IMR-90 (cell line): ENCODE data around the gene ECM1. TPM values are rescaled to one million over a fixed set of nuclear protein-coding genes. Genes with fewer than 3 reads are reported as not detected.

Source experiments
- ATAC-seq: fragments of 200-7000 bp; cut with Tn5 transposase; 2 replicates; pipeline ENCODE4 v1.9.1; 2020; ENCODE audit warnings: low read depth, mild to moderate bottlenecking, moderate library complexity
- BruUV-seq: library from RNA; stranded (reverse); fragments of 400-500 nt; replicated peaks from 2 replicates; lab custom pipeline; 2021; lab: Mats Ljungman, UMichigan
- CTCF ChIA-PET: fragments of 300-600 bp; formaldehyde crosslinking; extraction: SDS; loops from one replicate; lab custom pipeline; 2021; ENCODE audit warnings: antibody characterized with exemption; lab: Yijun Ruan, JAX
- POLR2A ChIA-PET: fragments of 300-600 bp; sonication (Branson Sonifier 250); formaldehyde crosslinking; loops from one replicate; lab custom pipeline; 2022; ENCODE audit warnings: antibody characterized with exemption; ENCODE audit not compliant: unreplicated experiment; lab: Charles Lee
- DNase-seq: peaks from one replicate; pipeline ENCODE4 v3.0.0; 2013
- H2AFZ ChIP-seq: replicated peaks from 2 replicates; pipeline ENCODE3; 2013; ENCODE audit warnings: low read length, mild to moderate bottlenecking; ENCODE audit not compliant: poor library complexity
- H2AK5ac ChIP-seq: 2 replicates; pipeline ENCODE4 v1.6.1; 2013; ENCODE audit warnings: low read depth, low read length, inconsistent platforms
- H2AK9ac ChIP-seq: replicated peaks from 2 replicates; pipeline ENCODE3; 2013; ENCODE audit warnings: mild to moderate bottlenecking, low read depth, low read length, moderate library complexity; ENCODE audit not compliant: poor library complexity
- H2BK120ac ChIP-seq: 2 replicates; pipeline ENCODE4 v1.6.1; 2013; ENCODE audit warnings: low read depth, low read length, inconsistent platforms
- H2BK15ac ChIP-seq: 3 replicates; pipeline ENCODE4 v1.6.1; 2013; ENCODE audit warnings: low read depth, low read length, inconsistent platforms
- H2BK20ac ChIP-seq: 2 replicates; pipeline ENCODE4 v1.6.1; 2013; ENCODE audit warnings: low read depth, mild to moderate bottlenecking, inconsistent platforms, low read length, moderate library complexity
- H2BK5ac ChIP-seq: 2 replicates; pipeline ENCODE4 v1.6.1; 2013; ENCODE audit warnings: mild to moderate bottlenecking, low read depth, low read length, inconsistent platforms; ENCODE audit not compliant: poor library complexity, severe bottlenecking
- H3K14ac ChIP-seq: replicated peaks from 2 replicates; pipeline ENCODE4 v1.6.1; 2013; ENCODE audit warnings: low read depth, low read length, inconsistent platforms
- H3K18ac ChIP-seq: 2 replicates; pipeline ENCODE4 v1.6.1; 2013; ENCODE audit warnings: low read depth, low read length, control low read depth
- H3K23ac ChIP-seq: 2 replicates; pipeline ENCODE4 v1.6.1; 2013; ENCODE audit warnings: low read depth, low read length, inconsistent platforms
- H3K27ac ChIP-seq: 2 replicates; pipeline ENCODE4 v1.5.1; 2013; ENCODE audit warnings: mild to moderate bottlenecking, control low read depth, low read length; ENCODE audit not compliant: insufficient read depth
- H3K27me3 ChIP-seq: 2 replicates; pipeline ENCODE4 v1.6.1; 2013; ENCODE audit warnings: low read length; ENCODE audit not compliant: control insufficient read depth, insufficient read depth
- H3K36me3 ChIP-seq: 2 replicates; pipeline ENCODE4 v1.6.1; 2013; ENCODE audit warnings: low read length, mixed read lengths; ENCODE audit not compliant: control insufficient read depth, insufficient read depth
- H3K4ac ChIP-seq: 2 replicates; pipeline ENCODE4 v1.6.1; 2013; ENCODE audit warnings: low read depth, low read length, inconsistent platforms
- H3K4me1 ChIP-seq: 2 replicates; pipeline ENCODE4 v1.6.1; 2013; ENCODE audit warnings: low read length, mixed read lengths; ENCODE audit not compliant: control insufficient read depth, insufficient read depth
- H3K4me2 ChIP-seq: 2 replicates; pipeline ENCODE4 v1.6.1; 2013; ENCODE audit warnings: low read depth, mild to moderate bottlenecking, control low read depth, low read length, moderate library complexity
- H3K4me3 ChIP-seq: 2 replicates; pipeline ENCODE4 v1.5.1; 2013; ENCODE audit warnings: low read depth, mild to moderate bottlenecking, control low read depth, low read length, moderate library complexity; ENCODE audit not compliant: insufficient read depth
- H3K56ac ChIP-seq: 2 replicates; pipeline ENCODE4 v1.6.1; 2013; ENCODE audit warnings: low read length, inconsistent platforms; ENCODE audit not compliant: insufficient read depth; ENCODE audit errors: extremely low read depth
- H3K79me1 ChIP-seq, 2 experiments: 2 replicates each; pipeline ENCODE4 v1.6.1; 2013; ENCODE audit warnings: low read length in 2 of 2, inconsistent platforms in 1 of 2, low read depth in 1 of 2
- H3K9ac ChIP-seq: 2 replicates; pipeline ENCODE4 v1.6.1; 2013; ENCODE audit warnings: low read depth, low read length, control low read depth
- H3K9me1 ChIP-seq: 2 replicates; pipeline ENCODE4 v1.6.1; 2013; ENCODE audit warnings: low read length, inconsistent platforms; ENCODE audit not compliant: insufficient read depth
- H3K9me3 ChIP-seq: 2 replicates; pipeline ENCODE4 v1.6.1; 2013; ENCODE audit warnings: low read length; ENCODE audit not compliant: control insufficient read depth, insufficient read depth
- H4K20me1 ChIP-seq: 2 replicates; pipeline ENCODE4 v1.6.1; 2013; ENCODE audit warnings: low read length, inconsistent platforms; ENCODE audit not compliant: insufficient read depth
- H4K5ac ChIP-seq: 2 replicates; pipeline ENCODE4 v1.6.1; 2013; ENCODE audit warnings: mild to moderate bottlenecking, low read depth, low read length, control low read depth
- H4K8ac ChIP-seq, 2 experiments: 2 replicates each; pipeline ENCODE4 v1.6.1; 2013; ENCODE audit warnings: low read depth in 2 of 2, low read length in 2 of 2, control low read depth in 1 of 2, inconsistent platforms in 1 of 2
- H4K91ac ChIP-seq: 2 replicates; pipeline ENCODE4 v1.6.1; 2013; ENCODE audit warnings: low read depth, low read length, inconsistent platforms; ENCODE audit not compliant: insufficient read depth
- CEBPB ChIP-seq: IDR thresholded peaks from 2 replicates; pipeline ENCODE4 v1.6.1; 2012; ENCODE audit warnings: low read depth, low read length, improper control_type of control experiment
- CHD1 ChIP-seq: IDR thresholded peaks from 2 replicates; pipeline ENCODE4 v1.6.1; 2012; ENCODE audit warnings: low read depth, low read length, improper control_type of control experiment
- MAFK ChIP-seq: IDR thresholded peaks from 2 replicates; pipeline ENCODE4 v1.6.1; 2012; ENCODE audit warnings: low read depth, low read length, improper control_type of control experiment
- MXI1 ChIP-seq: IDR thresholded peaks from 2 replicates; pipeline ENCODE4 v1.6.1; 2012; ENCODE audit warnings: low read depth, mild to moderate bottlenecking, low read length, moderate library complexity, borderline replicate concordance
- RCOR1 ChIP-seq: IDR thresholded peaks from 2 replicates; pipeline ENCODE4 v1.6.1; 2012; ENCODE audit warnings: mild to moderate bottlenecking, low read length, improper control_type of control experiment; ENCODE audit not compliant: insufficient replicate concordance
- SMC3 ChIP-seq: fragments of 150-350 bp; IDR thresholded peaks from 2 replicates; pipeline ENCODE4 v1.6.1; 2016; ENCODE audit warnings: low read depth, mild to moderate bottlenecking, antibody characterized with exemption, low read length, moderate library complexity
- WGBS, 2 experiments: methylation state at CpG; one replicate each; pipeline versions ENCODE4 v1.1.5 to v1.1.7; 2013; ENCODE audit warnings: missing lambda C conversion rate in 2 of 2; ENCODE audit not compliant: insufficient read length in 1 of 2; ENCODE audit errors: extremely low coverage in 2 of 2; 5-methylcytosine and 5-hydroxymethylcytosine counted together
- dilution Hi-C: fragments of 300-500 bp; cut with HindIII; formaldehyde crosslinking; loops from one replicate; pipeline ENCODE4 v1.14.3; 2018; ENCODE audit warnings: low sequenced_read_pairs; ENCODE audit not compliant: unreplicated experiment
- in situ Hi-C: fragments of 300-500 bp; cut with MboI; formaldehyde crosslinking; loops from 3 replicates; pipeline ENCODE4 v1.14.3; 2019; ENCODE audit warnings: low sequenced_read_pairs, inconsistent platforms, mixed read lengths
- intact Hi-C: fragments of 100-400 bp; cut with micrococcal nuclease; formaldehyde crosslinking; loops from 2 replicates; pipeline ENCODE4 v1.10.0; 2022
- polyA plus RNA-seq, 3 experiments: library from polyadenylated mRNA; depleted of rRNA; stranded (reverse); fragments of >200 nt; gene quantifications; 2 replicates each; pipeline ENCODE4 v1.2.3, GENCODE V29; 2012; ENCODE audit warnings: low replicate concordance in 1 of 3
- total RNA-seq: library from RNA; depleted of rRNA; stranded (reverse); fragments of >200 nt; gene quantifications from 2 replicates; pipeline ENCODE4 v1.2.3, GENCODE V29; 2012

Gene ECM1
- total and polyA plus RNA-seq, 2 of the 4 experiments (the other 2 are of a cell fraction): 20.1 to 230 TPM

DNA sequence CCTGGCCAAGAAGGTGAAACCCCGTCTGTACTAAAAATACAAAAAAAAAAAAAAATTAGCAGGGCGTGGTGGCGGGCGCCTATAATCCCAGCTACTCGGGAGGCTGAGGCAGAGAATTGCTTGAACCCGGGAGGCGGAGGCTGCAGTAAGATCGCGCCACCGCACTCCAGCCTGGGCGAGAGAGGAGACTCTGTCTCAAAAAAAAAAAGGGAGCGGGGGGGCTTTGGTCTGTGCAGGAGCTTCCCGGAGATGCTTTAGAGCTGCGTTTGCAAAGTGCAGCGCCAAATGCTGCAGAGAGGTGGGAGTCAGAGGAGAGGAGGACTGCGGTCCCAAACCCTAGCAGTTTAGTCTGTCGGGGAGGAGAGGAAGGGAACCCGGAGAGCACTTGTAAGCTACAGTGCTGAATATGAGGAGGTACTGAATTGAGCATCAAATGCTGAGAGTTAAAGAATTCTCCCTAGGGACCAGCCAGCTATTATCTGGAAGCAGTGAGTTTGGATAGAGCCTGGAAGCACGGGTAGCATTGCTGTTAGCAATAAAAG lies 8.2 kb downstream of the ECM1 start (continued):
- no peak for TF ChIP-seq SMC3

DNA sequence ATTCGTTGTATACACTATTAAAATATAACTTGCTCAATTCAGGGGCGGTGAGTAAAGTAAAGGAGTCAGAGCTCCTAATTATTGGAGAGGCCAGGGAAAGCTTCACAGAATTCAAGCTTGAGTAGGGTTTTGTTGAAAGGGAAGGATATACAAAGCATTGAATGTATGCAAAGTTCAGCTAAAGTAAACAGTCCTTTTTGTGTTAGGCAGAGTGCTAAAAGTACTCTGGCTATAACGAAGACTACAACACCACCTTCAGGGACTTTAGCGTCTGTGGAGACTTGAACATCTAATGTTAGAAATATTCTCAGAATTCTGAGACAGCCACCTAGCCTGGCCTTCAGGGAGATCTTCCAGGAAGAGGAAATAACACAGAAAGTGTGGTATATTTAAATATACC lies 8.7 kb downstream of the ECM1 start:
- H3K56ac ChIP-seq: peak overlapping the region; percentile 8; the same call in 1 of the 2 replicates
- no peak for DNase-seq

More for the DNA sequence above, 8.7 kb downstream of the ECM1 start:
- POLR2A ChIA-PET: interaction anchor here (1.7 kb wide), 1 partner anchor 261 kb away, joined by 5 read pairs; no protein-coding TSS in a partner anchor
- Histone ChIP-seq H3K4me3 (peak overlapping the region; percentile 22; the same call in 1 of the 2 replicates), H3K9ac (no peak overlapping the region), H2BK20ac (no peak overlapping the region), H2AK9ac (no peak overlapping the region), H2AFZ (peak overlapping the region; percentile 81), H2BK15ac (no peak overlapping the region), H3K27ac (no peak overlapping the region), H3K79me1 (peaks cover 0 to 30% of the 10 kb centered on the region in 2 experiments; a peak in 3 of 4 replicates), H3K36me3 (peaks cover 14% of the 10 kb centered on the region; the same call in 1 of the 2 replicates), H2BK120ac (no peak overlapping the region), H3K9me1 (peaks cover 17% of the 10 kb centered on the region), H3K18ac (no peak overlapping the region), H4K8ac (peak overlapping the region; percentile 48 to 72; a peak in 2 of 4 replicates), H3K4me1 (peaks cover 6% of the 10 kb centered on the region), H3K14ac (no peak overlapping the region), H2AK5ac (no peak overlapping the region), H4K5ac (no peak overlapping the region), H3K23ac (peak overlapping the region; percentile 80), H3K27me3 (no peaks in the 10 kb centered on the region), H4K20me1 (no peaks in the 10 kb centered on the region), H4K91ac (no peak overlapping the region), H2BK5ac (no peak overlapping the region), H3K9me3 (no peaks in the 10 kb centered on the region), H3K4ac (no peak overlapping the region), H3K4me2 (peak overlapping the region; percentile 86)
- intact Hi-C loops: loop anchor here (5.0 kb wide), 1 partner anchor 194 kb away; the partner anchor contains the start of gene PRPF3
- CTCF ChIA-PET: interaction anchor here (0.6 to 3.0 kb wide), 4 partner anchors 12 to 352 kb away, joined by 3 to 13 read pairs (median 8); no protein-coding TSS in a partner anchor
- dilution Hi-C loops: no loop called here
- no TSS peak for BruUV-seq
- in situ Hi-C loops: no loop called here
- no CpG with 5 or more reads among the region's 4 CpGs for WGBS, 2 experiments
- ATAC-seq: no peak
- TF ChIP-seq SMC3 (no peak), CHD1 (no peak), MXI1 (no peak), CEBPB (no peak), RCOR1 (no peak), MAFK (no peak)
